ENCODE data around the gene TUBB6. TPM values are rescaled to one million over a fixed set of nuclear protein-coding genes. Genes with fewer than 3 reads are reported as not detected.

TUBB6 gene
- total RNA-seq, 1 experiment from 2014 or later, result 125 TPM

DNA sequence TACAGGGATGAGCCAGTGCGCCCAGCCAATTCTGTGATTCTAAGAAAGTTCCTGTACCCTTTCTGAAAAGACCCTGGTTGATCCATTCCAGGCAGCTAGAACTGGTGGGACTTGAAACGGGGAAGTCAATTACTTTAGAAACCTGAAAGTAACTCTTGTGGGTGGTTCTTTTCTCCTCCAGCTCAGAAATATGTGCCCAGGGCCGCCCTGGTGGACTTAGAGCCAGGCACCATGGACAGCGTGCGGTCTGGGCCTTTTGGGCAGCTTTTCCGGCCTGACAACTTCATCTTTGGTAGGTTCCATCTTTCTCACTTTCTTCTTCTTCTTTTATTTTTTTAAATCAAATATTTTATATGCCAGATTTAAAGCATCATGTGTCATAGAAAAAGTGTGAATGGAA lies 2.7 kb downstream of the TUBB6 start:
- intact Hi-C loops (cut with micrococcal nuclease; ENCODE audit: unreplicated experiment), result no loop called here
- H3K9me3 ChIP-seq (ENCODE audit: control insufficient read depth, insufficient read depth, low read depth, low read length), result no peaks in the 10 kb centered on the region
- DNase-seq (ENCODE audit: low read depth, low spot score) (no peak), ATAC-seq (no peak)
- peaks cover 34% of the 10 kb centered on the region for H3K36me3 ChIP-seq (ENCODE audit: control insufficient read depth, insufficient read depth, low read length)
- in situ Hi-C loops (cut with HindIII; ENCODE audit: low pct_unique_long_range_greater_than_20kb, low sequenced_read_pairs), result no loop called here
- no TSS peak for BruUV-seq (replicated peaks)
- H3K27ac ChIP-seq (ENCODE audit: low read length), result no peak overlapping the region
- CTCF ChIA-PET, result interaction anchor here (0.5 kb wide), 1 partner anchor 150 kb away, joined by 4 read pairs; no protein-coding TSS in a partner anchor
- no peaks in the 10 kb centered on the region for H3K27me3 ChIP-seq (ENCODE audit: control insufficient read depth, insufficient read depth, low read length)
- POLR2A ChIA-PET, result interaction anchor here (0.9 kb wide), 1 partner anchor 31 kb away, joined by 4 read pairs; no protein-coding TSS in a partner anchor
- no peak for TF ChIP-seq POLR2AphosphoS5 (IDR thresholded peaks at IDR 0.05; ENCODE audit: low read depth, low read length)
- TF ChIP-seq, protein P1, sequence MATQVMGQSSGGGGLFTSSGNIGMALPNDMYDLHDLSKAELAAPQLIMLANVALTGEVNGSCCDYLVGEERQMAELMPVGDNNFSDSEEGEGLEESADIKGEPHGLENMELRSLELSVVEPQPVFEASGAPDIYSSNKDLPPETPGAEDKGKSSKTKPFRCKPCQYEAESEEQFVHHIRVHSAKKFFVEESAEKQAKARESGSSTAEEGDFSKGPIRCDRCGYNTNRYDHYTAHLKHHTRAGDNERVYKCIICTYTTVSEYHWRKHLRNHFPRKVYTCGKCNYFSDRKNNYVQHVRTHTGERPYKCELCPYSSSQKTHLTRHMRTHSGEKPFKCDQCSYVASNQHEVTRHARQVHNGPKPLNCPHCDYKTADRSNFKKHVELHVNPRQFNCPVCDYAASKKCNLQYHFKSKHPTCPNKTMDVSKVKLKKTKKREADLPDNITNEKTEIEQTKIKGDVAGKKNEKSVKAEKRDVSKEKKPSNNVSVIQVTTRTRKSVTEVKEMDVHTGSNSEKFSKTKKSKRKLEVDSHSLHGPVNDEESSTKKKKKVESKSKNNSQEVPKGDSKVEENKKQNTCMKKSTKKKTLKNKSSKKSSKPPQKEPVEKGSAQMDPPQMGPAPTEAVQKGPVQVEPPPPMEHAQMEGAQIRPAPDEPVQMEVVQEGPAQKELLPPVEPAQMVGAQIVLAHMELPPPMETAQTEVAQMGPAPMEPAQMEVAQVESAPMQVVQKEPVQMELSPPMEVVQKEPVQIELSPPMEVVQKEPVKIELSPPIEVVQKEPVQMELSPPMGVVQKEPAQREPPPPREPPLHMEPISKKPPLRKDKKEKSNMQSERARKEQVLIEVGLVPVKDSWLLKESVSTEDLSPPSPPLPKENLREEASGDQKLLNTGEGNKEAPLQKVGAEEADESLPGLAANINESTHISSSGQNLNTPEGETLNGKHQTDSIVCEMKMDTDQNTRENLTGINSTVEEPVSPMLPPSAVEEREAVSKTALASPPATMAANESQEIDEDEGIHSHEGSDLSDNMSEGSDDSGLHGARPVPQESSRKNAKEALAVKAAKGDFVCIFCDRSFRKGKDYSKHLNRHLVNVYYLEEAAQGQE (IDR thresholded peaks at IDR 0.05; ENCODE audit: insufficient read depth in 1 of 2, low read depth in 2 of 2, low read length in 1 of 2), result peak; percentile 79 to 83
- H3K4me3 ChIP-seq (ENCODE audit: low read depth in 2 of 2, low read length in 2 of 2), result no peak overlapping the region
- H3K4me1 ChIP-seq (ENCODE audit: control insufficient read depth, insufficient read depth, low read length), result peaks cover 10% of the 10 kb centered on the region

DNA sequence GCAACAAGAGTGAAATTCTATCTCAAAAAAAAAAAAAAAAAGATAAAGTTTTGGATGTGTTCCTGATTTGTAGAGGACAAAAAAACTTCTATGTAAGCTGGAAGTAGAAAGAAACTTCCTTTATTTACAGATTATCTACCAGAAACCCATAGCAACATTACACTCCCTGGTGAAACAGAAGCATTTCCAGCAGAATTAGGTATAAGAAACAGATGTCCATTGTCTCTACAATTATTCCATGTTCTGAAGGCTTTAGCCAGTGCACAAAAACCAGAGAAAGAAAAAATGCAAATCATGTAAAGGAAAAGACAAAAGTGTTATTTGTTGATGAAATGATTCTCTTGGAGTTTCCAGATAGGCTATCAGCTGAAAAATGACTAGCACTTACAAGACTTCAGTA lies 4.9 kb downstream of the TUBB6 start:
- H3K9me3 ChIP-seq (ENCODE audit: control insufficient read depth, insufficient read depth, low read depth, low read length), result no peaks in the 10 kb centered on the region
- no peaks in the 10 kb centered on the region for H3K27me3 ChIP-seq (ENCODE audit: control insufficient read depth, insufficient read depth, low read length)
- intact Hi-C loops (cut with micrococcal nuclease; ENCODE audit: unreplicated experiment) (no loop called here), in situ Hi-C loops (cut with HindIII; ENCODE audit: low pct_unique_long_range_greater_than_20kb, low sequenced_read_pairs) (no loop called here)
- ChIA-PET CTCF (no interaction called here), POLR2A (no interaction called here)
- TF ChIP-seq SIN3A (IDR thresholded peaks at IDR 0.05; ENCODE audit: borderline replicate concordance, insufficient read depth, low read depth, low read length), result no peak
- TF ChIP-seq POLR2AphosphoS5 (IDR thresholded peaks at IDR 0.05; ENCODE audit: low read depth, low read length), result no peak
- TF ChIP-seq, protein P2, sequence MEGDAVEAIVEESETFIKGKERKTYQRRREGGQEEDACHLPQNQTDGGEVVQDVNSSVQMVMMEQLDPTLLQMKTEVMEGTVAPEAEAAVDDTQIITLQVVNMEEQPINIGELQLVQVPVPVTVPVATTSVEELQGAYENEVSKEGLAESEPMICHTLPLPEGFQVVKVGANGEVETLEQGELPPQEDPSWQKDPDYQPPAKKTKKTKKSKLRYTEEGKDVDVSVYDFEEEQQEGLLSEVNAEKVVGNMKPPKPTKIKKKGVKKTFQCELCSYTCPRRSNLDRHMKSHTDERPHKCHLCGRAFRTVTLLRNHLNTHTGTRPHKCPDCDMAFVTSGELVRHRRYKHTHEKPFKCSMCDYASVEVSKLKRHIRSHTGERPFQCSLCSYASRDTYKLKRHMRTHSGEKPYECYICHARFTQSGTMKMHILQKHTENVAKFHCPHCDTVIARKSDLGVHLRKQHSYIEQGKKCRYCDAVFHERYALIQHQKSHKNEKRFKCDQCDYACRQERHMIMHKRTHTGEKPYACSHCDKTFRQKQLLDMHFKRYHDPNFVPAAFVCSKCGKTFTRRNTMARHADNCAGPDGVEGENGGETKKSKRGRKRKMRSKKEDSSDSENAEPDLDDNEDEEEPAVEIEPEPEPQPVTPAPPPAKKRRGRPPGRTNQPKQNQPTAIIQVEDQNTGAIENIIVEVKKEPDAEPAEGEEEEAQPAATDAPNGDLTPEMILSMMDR (IDR thresholded peaks at IDR 0.05), result no peak
- TF ChIP-seq, protein P1 (IDR thresholded peaks at IDR 0.05; ENCODE audit: insufficient read depth in 1 of 2, low read depth in 2 of 2, low read length in 1 of 2), result no peak
- H3K4me1 ChIP-seq (ENCODE audit: control insufficient read depth, insufficient read depth, low read length), result peaks cover 8% of the 10 kb centered on the region
- ATAC-seq, result no peak
- BruUV-seq (replicated peaks), result no TSS peak
- DNase-seq (ENCODE audit: low read depth, low spot score), result no peak
- no peak overlapping the region for H3K27ac ChIP-seq (ENCODE audit: low read length)
- H3K36me3 ChIP-seq (ENCODE audit: control insufficient read depth, insufficient read depth, low read length), result peaks cover 40% of the 10 kb centered on the region
- no peak overlapping the region for H3K4me3 ChIP-seq (ENCODE audit: low read depth in 2 of 2, low read length in 2 of 2)

Data from Panc1 (cell line).